Activated CD4-positive, alpha-beta memory T cell treated with anti-CD3 and anti-CD28 coated beads for 36 hours (primary cell): Measurements from ENCODE around the gene REPS1. TPM values are rescaled to one million over a fixed set of nuclear protein-coding genes. Genes with fewer than 3 reads are reported as not detected.
A peak's percentile ranks its signal among the peaks of the same experiment; 100 is the strongest.
"Not testable (repeated sequence)": the region's sequence is repeated elsewhere in the genome, so short reads cannot be mapped to it uniquely, and the experiment has no call there.

Source experiments
- CTCF ChIA-PET: fragments of 350-600 bp; sonication (Branson Sonifier 250); formaldehyde crosslinking; loops from one replicate; lab custom pipeline; 2021; ENCODE audit warnings: antibody characterized with exemption, inconsistent platforms; lab: Charles Lee
- POLR2A ChIA-PET: fragments of 350-600 bp; sonication (Branson Sonifier 250); formaldehyde crosslinking; loops from one replicate; lab custom pipeline; 2021; ENCODE audit warnings: antibody characterized with exemption; lab: Charles Lee
- DNase-seq: peaks from one replicate; pipeline ENCODE4 v3.0.0-alpha.2; 2020
- H3K27ac Mint-ChIP-seq: one replicate; pipeline ENCODE4 v1.8.0; 2021; ENCODE audit warnings: mixed read lengths
- H3K27me3 Mint-ChIP-seq: one replicate; pipeline ENCODE4 v1.8.0; 2021; ENCODE audit warnings: mixed read lengths
- H3K36me3 Mint-ChIP-seq: one replicate; pipeline ENCODE4 v1.8.0; 2021; ENCODE audit warnings: mixed read lengths
- H3K4me1 Mint-ChIP-seq: one replicate; pipeline ENCODE4 v1.8.0; 2021; ENCODE audit warnings: low read depth, mixed read lengths
- H3K4me3 Mint-ChIP-seq: one replicate; pipeline ENCODE4 v1.8.0; 2021; ENCODE audit warnings: mild to moderate bottlenecking, mixed read lengths
- H3K9me3 Mint-ChIP-seq: one replicate; pipeline ENCODE4 v1.8.0; 2021; ENCODE audit warnings: mixed read lengths
- intact Hi-C: fragments of 100-400 bp; cut with micrococcal nuclease; formaldehyde crosslinking; loops from one replicate; pipeline ENCODE4 v1.15.1; 2023
- total RNA-seq, 2 experiments: library from RNA; stranded (reverse); gene quantifications; one replicate each; pipeline ENCODE4 v1.2.3, GENCODE V29; 2021

Gene REPS1
- total RNA-seq, 2 experiments from 2014 or later: 50.7 to 57.9 TPM

DNA sequence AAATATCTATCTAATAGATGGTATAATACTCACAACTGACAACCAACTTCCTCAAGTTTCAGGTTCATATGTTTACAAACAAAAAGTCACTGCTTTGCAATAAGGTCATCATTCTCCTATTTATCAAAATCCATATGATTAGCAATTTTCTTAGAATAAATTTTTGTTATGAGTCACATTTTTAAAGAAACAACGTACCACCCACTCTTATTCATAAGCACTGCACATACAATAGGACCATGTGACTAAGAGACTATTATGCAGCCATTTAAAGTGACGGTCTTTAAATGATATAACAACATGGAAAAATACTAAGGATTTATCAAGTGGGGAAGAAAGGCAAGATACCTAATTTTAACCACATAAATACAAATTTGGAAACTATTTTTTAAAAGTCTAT, 40.0 kb downstream of the REPS1 start:
- Mint-ChIP-seq H3K4me3 (no peak overlapping the region), H3K27me3 (no peaks in the 10 kb centered on the region), H3K27ac (peak overlapping the region; percentile 58), H3K36me3 (peaks cover 27% of the 10 kb centered on the region), H3K9me3 (no peaks in the 10 kb centered on the region), H3K4me1 (peaks cover 53% of the 10 kb centered on the region)
- ChIA-PET CTCF (interaction anchor here (1.1 kb wide), 1 partner anchor 40 kb away, joined by 4 read pairs; the partner anchor contains the start of gene REPS1), POLR2A (interaction anchor here (0.6 kb wide), 1 partner anchor 80 kb away, joined by 3 read pairs; no protein-coding TSS in a partner anchor)
- intact Hi-C loops: no loop called here
- no peak for DNase-seq

DNA sequence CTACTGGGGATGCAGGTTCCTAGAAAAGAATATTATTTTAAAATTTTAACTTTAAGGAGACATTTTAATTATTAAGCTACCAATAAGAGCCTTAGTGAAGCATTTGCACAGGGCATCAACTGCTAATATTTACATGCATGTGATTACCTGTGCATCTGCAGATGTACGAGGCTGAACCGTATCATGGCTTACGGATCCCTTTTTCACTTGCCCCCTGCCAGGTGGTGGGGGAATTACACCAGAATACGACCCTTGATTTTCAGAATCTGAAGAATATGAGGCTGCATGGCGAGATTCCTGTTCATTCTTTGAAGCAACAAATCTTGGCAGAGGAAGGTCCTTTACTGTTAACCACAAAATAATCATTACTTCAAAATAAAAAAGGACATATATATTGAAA, 42.7 kb downstream of the REPS1 start:
- Mint-ChIP-seq H3K27ac (peak overlapping the region; percentile 49), H3K4me1 (peaks cover 48% of the 10 kb centered on the region), H3K4me3 (no peak overlapping the region), H3K9me3 (no peaks in the 10 kb centered on the region), H3K27me3 (no peaks in the 10 kb centered on the region), H3K36me3 (peaks cover 36% of the 10 kb centered on the region)
- intact Hi-C loops: no loop called here
- ChIA-PET POLR2A (no interaction called here), CTCF (no interaction called here)
- DNase-seq: no peak

DNA sequence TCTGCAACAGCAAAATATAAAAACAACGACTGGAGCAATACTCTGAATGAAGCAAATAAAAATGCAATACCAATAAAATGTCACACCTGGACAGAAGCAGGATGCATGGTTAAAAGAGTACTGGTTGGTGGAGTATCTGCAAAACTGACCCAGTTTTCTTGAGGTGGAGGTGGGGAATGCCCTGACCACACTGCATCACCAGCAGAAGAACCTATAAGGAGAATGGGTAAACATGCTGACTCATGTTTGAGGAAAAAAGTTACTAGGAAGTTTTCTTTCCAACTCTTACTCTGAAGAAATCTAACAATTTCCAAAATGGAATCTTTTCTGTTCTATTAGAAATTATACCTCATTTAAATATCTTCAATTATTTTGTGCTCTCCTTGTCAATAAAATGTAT, 43.6 kb downstream of the REPS1 start:
- intact Hi-C loops: no loop called here
- CTCF ChIA-PET: no interaction called here
- peaks cover 43% of the 10 kb centered on the region for H3K4me1 Mint-ChIP-seq

DNA sequence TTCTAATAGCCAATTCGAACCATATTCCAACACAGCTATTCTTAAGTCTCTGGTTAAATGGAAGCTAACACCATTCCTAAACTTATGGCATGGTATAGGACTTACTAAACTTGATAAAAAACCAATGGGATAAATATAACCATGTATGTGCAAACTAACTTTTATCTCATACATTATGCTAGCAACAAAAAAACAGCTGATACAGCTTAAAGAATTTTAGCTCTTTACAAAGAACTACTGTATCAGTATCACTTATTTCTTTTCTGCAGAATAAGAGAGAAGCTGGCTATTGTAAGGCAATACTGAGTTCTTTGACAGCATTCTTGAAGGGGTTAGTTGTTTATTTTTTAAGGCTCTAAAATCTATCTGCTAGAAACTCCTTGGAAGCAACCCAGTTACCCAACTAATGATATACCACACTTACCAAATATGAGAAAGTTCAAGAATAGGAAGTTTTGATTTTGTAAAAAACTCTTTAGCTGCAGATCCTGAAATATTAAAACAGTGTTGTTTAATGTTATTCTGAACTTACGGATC, 44.9 kb downstream of the REPS1 start:
- H3K9me3 Mint-ChIP-seq: no peaks in the 10 kb centered on the region
- intact Hi-C loops: no loop called here
- H3K4me1 Mint-ChIP-seq: peaks cover 38% of the 10 kb centered on the region
- H3K27ac Mint-ChIP-seq: no peak overlapping the region
- H3K4me3 Mint-ChIP-seq: no peak overlapping the region
- ChIA-PET POLR2A (interaction anchor here (0.8 kb wide), 1 partner anchor 13 kb away, joined by 3 read pairs; no protein-coding TSS in a partner anchor), CTCF (interaction anchor here (1.0 kb wide), 1 partner anchor 17 kb away, joined by 3 read pairs; no protein-coding TSS in a partner anchor)
- no peak for DNase-seq
- H3K36me3 Mint-ChIP-seq: peaks cover 49% of the 10 kb centered on the region
- H3K27me3 Mint-ChIP-seq: no peaks in the 10 kb centered on the region

More for the DNA sequence above, 43.6 kb downstream of the REPS1 start:
- Mint-ChIP-seq H3K9me3 (no peaks in the 10 kb centered on the region), H3K27me3 (no peaks in the 10 kb centered on the region), H3K36me3 (peaks cover 40% of the 10 kb centered on the region), H3K4me3 (no peak overlapping the region), H3K27ac (no peak overlapping the region)
- POLR2A ChIA-PET: no interaction called here
- peak; percentile 62 for DNase-seq

DNA sequence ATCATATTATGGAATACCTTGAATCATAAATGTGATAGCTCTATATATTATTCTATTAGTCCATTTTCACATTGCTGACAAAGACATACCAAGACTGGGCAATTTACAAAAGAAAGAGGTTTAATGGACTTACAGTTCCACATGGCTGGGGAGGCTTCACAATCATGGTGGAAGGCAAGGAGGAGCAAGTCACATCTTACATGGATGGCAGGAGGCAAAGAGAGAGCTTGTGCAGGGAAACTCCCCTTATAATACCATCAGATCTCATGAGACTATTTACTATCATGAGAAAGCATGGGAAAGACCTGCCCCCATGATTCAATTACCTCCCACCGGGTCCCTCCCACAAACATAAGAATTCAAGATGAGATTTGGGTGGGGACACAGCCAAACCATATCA, 51.2 kb downstream of the REPS1 start:
- intact Hi-C loops, H3K27ac Mint-ChIP-seq, H3K4me3 Mint-ChIP-seq, CTCF ChIA-PET, H3K9me3 Mint-ChIP-seq, H3K27me3 Mint-ChIP-seq, H3K4me1 Mint-ChIP-seq, DNase-seq, POLR2A ChIA-PET: not testable (repeated sequence)
- H3K36me3 Mint-ChIP-seq: peaks cover 46% of the 10 kb centered on the region

DNA sequence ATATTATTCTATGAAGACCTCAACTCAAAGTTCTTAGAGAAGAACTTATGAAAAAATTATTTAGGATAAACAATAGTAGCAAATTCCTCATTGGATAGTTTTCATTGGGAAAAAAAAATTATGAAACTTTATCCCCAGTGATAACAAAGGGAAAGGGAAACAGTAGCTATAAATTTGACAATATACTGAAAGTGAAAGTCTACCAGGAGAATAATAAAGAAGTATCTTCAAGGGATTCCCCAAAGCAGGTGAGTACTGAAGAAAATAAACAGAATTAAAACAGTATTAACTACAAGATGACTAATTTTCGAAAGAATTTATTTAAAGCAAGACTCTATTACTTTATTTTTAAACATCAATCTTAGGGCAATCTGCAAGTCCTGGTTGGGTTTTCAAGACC, 56.4 kb downstream of the REPS1 start:
- Mint-ChIP-seq H3K9me3 (no peaks in the 10 kb centered on the region), H3K36me3 (peaks cover 21% of the 10 kb centered on the region), H3K27me3 (no peaks in the 10 kb centered on the region), H3K4me1 (peaks cover 9% of the 10 kb centered on the region), H3K4me3 (no peak overlapping the region), H3K27ac (no peak overlapping the region)
- DNase-seq: no peak
- intact Hi-C loops: no loop called here
- ChIA-PET CTCF (interaction anchor here (1.2 kb wide), 1 partner anchor 87 kb away, joined by 3 read pairs; no protein-coding TSS in a partner anchor), POLR2A (no interaction called here)

DNA sequence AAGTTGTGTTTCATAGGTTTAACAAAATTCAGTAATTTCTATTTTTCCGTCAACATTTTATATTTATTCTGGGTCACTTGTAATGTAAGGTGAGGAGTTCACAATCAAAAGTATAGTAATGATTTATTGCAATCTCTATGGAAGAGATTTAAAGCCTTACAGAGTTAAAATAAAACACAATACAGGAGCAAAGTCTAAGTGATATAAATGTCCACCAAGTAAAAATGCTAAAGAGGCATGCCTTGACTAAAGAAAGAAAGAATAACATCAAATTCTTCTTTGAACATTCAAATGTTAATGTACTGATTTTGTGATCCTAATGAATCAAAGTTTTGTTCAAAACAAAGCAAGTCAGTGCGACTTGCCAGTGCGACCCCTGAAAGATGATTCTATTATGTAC, 61.5 kb downstream of the REPS1 start:
- no peak for DNase-seq
- intact Hi-C loops: no loop called here
- ChIA-PET POLR2A (no interaction called here), CTCF (interaction anchor here (1.0 to 1.5 kb wide), 2 partner anchors 16 to 111 kb away, joined by 3 to 9 read pairs; no protein-coding TSS in a partner anchor)
- Mint-ChIP-seq H3K4me3 (no peak overlapping the region), H3K9me3 (no peaks in the 10 kb centered on the region), H3K27me3 (no peaks in the 10 kb centered on the region), H3K4me1 (no peaks in the 10 kb centered on the region), H3K27ac (no peak overlapping the region), H3K36me3 (peaks cover 14% of the 10 kb centered on the region)

DNA sequence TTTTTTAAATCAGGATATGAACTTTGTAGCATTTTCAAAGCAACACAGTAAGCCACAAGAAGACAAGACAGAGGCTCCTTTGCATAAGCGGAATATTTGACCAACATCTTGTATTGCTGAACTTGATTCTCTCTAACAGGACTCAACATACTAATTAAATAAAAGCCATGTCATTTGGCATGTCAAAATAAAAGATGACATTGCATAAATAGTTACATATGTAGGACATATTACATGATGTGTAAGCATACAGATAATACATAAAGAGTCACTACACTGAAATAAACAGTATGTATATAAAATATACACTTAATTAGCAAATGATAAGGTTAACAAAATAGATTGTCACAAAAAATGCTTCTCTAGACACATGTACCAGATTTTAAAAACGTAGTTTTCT, 62.2 kb downstream of the REPS1 start:
- intact Hi-C loops: no loop called here
- Mint-ChIP-seq H3K4me1 (no peaks in the 10 kb centered on the region), H3K36me3 (peaks cover 16% of the 10 kb centered on the region), H3K27me3 (no peaks in the 10 kb centered on the region), H3K4me3 (no peak overlapping the region), H3K9me3 (no peaks in the 10 kb centered on the region), H3K27ac (no peak overlapping the region)
- DNase-seq: no peak
- ChIA-PET CTCF (interaction anchor here (1.0 to 1.5 kb wide), 2 partner anchors 17 to 110 kb away, joined by 3 to 9 read pairs; no protein-coding TSS in a partner anchor), POLR2A (no interaction called here)

DNA sequence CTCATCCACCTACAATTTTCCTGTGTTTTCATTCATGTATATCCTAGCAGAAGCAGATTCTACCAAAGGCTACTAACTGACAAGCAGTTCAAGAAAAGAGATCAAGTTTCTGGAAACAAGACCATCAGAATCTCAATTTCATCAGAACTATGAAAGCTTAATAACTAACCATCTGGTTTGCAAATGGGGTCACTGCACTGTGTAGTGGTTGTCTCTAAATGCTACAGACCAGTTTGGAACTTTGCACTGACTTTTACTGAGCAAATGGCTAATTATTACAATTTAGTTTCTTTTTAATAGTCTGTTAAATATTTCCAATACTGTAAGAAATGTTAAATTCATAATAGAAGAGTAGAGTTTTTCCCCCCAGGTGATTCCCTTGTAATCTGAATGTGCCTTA, 64.5 kb downstream of the REPS1 start:
- intact Hi-C loops: no loop called here
- Mint-ChIP-seq H3K36me3 (peaks cover 14% of the 10 kb centered on the region), H3K27ac (no peak overlapping the region), H3K4me3 (no peak overlapping the region), H3K27me3 (no peaks in the 10 kb centered on the region), H3K9me3 (no peaks in the 10 kb centered on the region), H3K4me1 (no peaks in the 10 kb centered on the region)
- CTCF ChIA-PET: no interaction called here
- no peak for DNase-seq
- POLR2A ChIA-PET: no interaction called here

DNA sequence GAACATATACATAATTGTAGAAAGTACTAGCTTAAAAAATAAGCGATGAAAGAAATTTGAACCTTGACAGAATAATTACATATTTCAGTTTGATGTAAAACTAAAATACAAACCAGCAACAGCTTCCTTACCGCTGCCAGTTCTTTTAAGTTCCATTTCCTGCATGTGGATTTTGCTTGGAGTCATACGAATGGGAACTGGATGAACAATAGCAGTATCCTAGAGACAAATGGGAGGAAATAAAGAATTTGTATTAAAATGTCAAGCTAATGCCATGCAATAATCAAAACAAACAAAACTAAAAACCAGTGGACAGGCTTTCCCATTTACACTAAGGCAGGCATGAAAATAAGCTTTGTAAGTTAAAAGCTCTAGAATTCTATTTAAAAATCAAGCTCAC, 67.1 kb downstream of the REPS1 start:
- Mint-ChIP-seq H3K27me3 (no peaks in the 10 kb centered on the region), H3K27ac (no peak overlapping the region), H3K36me3 (peaks cover 16% of the 10 kb centered on the region), H3K4me3 (no peak overlapping the region), H3K9me3 (no peaks in the 10 kb centered on the region), H3K4me1 (no peaks in the 10 kb centered on the region)
- no peak for DNase-seq
- ChIA-PET POLR2A (no interaction called here), CTCF (interaction anchor here (0.6 to 0.7 kb wide), 3 partner anchors 36 to 200 kb away, joined by 3 to 4 read pairs (median 3); no protein-coding TSS in a partner anchor)
- intact Hi-C loops: no loop called here

DNA sequence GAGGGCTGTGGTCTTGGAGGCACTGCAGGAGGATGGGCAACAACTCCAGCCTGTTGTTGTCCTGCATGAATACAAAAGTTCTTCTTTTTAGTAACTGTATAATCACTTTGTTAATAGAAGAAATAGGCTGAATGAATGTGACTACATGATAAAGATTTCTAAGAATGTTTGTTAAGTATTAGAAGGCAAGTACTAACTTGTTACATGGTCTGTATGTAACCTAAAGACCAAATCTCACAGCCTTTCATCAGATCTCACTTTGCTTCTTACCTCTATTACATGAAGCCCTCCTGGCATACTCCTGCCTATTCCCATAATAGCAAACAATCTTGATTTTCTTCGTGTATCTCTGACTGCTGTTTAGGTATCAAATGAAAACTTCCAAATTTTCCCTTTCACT, 73.4 kb downstream of the REPS1 start:
- ChIA-PET POLR2A (no interaction called here), CTCF (no interaction called here)
- intact Hi-C loops: no loop called here
- H3K4me3 Mint-ChIP-seq: no peak overlapping the region
- H3K4me1 Mint-ChIP-seq: no peaks in the 10 kb centered on the region
- H3K36me3 Mint-ChIP-seq: peaks cover 49% of the 10 kb centered on the region
- no peaks in the 10 kb centered on the region for H3K27me3 Mint-ChIP-seq
- no peak overlapping the region for H3K27ac Mint-ChIP-seq
- DNase-seq: no peak
- no peaks in the 10 kb centered on the region for H3K9me3 Mint-ChIP-seq

DNA sequence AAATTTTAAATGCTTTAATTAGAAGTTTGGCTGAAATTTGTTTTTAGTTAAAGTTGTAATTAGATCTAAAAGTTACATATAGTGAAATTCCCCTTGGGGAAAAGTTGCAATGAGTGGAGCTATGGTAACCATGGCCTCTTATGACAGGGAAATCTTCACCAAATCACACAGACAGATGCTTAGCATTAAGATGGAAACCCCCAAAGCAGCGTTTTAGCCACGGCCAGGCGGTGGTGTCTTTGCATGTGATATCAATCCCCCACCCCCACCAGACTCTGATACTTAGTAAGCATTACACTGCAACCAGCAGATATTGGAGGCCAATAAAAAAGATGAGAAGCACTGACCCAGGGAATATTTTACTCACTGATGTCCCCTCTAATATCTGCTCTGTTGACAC, 75.7 kb downstream of the REPS1 start:
- H3K36me3 Mint-ChIP-seq: peaks cover 52% of the 10 kb centered on the region
- no peaks in the 10 kb centered on the region for H3K4me1 Mint-ChIP-seq
- no peak overlapping the region for H3K27ac Mint-ChIP-seq
- intact Hi-C loops: no loop called here
- DNase-seq: no peak
- no peak overlapping the region for H3K4me3 Mint-ChIP-seq
- ChIA-PET CTCF (interaction anchor here (0.8 kb wide), 1 partner anchor 77 kb away, joined by 3 read pairs; no protein-coding TSS in a partner anchor), POLR2A (no interaction called here)
- no peaks in the 10 kb centered on the region for H3K9me3 Mint-ChIP-seq
- no peaks in the 10 kb centered on the region for H3K27me3 Mint-ChIP-seq

DNA sequence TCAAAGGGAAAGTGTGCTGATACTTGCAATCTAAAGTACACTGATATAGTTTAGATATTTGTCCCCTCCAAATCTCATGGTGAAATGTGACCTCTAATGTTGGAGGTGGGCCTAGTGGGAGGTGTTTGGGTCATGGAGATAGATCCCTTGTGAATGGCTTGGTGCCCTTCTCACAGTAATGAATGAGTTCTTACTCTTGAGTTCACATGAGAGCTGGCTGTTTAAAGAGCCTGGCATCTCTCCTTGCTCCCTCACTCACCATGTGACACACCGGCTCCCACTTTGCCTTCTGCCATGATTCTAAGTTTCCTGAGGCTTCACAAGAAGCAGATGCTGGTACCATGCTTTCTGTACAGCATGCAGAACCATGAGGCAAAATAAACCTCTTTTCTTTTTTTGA, 78.1 kb downstream of the REPS1 start:
- H3K36me3 Mint-ChIP-seq: peaks cover 58% of the 10 kb centered on the region
- no peaks in the 10 kb centered on the region for H3K4me1 Mint-ChIP-seq
- ChIA-PET POLR2A (no interaction called here), CTCF (no interaction called here)
- intact Hi-C loops: no loop called here
- no peak for DNase-seq
- H3K27ac Mint-ChIP-seq: no peak overlapping the region
- H3K9me3 Mint-ChIP-seq: no peaks in the 10 kb centered on the region
- H3K27me3 Mint-ChIP-seq: no peaks in the 10 kb centered on the region
- no peak overlapping the region for H3K4me3 Mint-ChIP-seq
